ENCODE results near the gene PKN1. TPM values are rescaled to one million over a fixed set of nuclear protein-coding genes. Genes with fewer than 3 reads are reported as not detected.
"Not testable (repeated sequence)": the region's sequence is repeated elsewhere in the genome, so short reads cannot be mapped to it uniquely, and the experiment has no call there.

Gene PKN1
- total and polyA plus RNA-seq, 9 of the 15 experiments (the other 6 are each of a cell fraction or from before 2014, with no cell fraction given): 0.30 to 228 (median 77.5) TPM

DNA sequence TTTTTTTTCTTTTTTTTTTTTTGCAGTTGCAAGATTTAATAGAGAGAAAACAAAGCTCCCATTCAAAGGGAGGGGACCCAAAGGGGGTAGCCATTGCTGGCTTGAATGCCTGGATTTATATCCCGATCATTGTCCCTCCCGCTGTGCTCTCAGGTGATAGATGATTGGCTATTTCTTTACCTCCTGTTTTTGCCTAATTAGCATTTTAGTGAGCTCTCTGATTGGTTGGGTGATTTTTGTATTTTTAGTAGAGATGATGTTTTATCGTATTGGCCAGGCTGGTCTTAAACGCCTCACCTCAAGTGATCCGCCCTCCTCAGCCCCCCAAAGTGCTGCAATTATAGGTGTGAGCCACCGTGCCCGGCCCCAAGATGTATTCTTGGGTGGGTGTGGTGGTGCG is 71.5 kb downstream of the PKN1 start:
- H3K27ac ChIP-seq (ENCODE audit: extremely low read depth, low read depth, low read length); H3K27me3 ChIP-seq (ENCODE audit: control insufficient read depth in 2 of 2, insufficient read depth in 2 of 2, low read length in 2 of 2); ATAC-seq; BruUV-seq (replicated peaks); H3K9me1 ChIP-seq (ENCODE audit: control insufficient read depth, insufficient read depth, low read length); H3K79me2 ChIP-seq (ENCODE audit: control insufficient read depth, insufficient read depth, low read length); H3K36me3 ChIP-seq (ENCODE audit: control insufficient read depth, insufficient read depth, low read length); H4K20me1 ChIP-seq (replicated peaks; ENCODE audit: control insufficient read depth, insufficient read depth, low read length); FAIRE-seq; CTCF ChIA-PET (ENCODE audit: low intra/inter-chr PET ratio); H3K9me3 ChIP-seq (replicated peaks; ENCODE audit: control insufficient read depth, insufficient read depth, low read depth, low read length); DNase-seq (ENCODE audit: extremely low read depth in 1 of 4, low spot score in 3 of 4); H3K4me2 ChIP-seq (ENCODE audit: insufficient read depth, low read length); H2AFZ ChIP-seq (ENCODE audit: low read depth, low read length); H3K9ac ChIP-seq (ENCODE audit: insufficient read depth in 1 of 2, low read depth in 2 of 2, low read length in 2 of 2); intact Hi-C loops (cut with micrococcal nuclease); H3K4me3 ChIP-seq; in situ Hi-C loops (cut with MboI): not testable (repeated sequence)
- H3K4me1 ChIP-seq (replicated peaks in 1 of 2; ENCODE audit: control insufficient read depth in 2 of 2, insufficient read depth in 2 of 2, low read length in 2 of 2): peaks cover 18% of the 10 kb centered on the region in 2 experiments; a peak in 4 of 5 replicates
- WGBS (ENCODE audit: insufficient coverage, low coverage, missing lambda C conversion rate): 49% methylated on average over 8 of the region's 8 CpGs
- TF ChIP-seq ZNF316 (IDR thresholded peaks at IDR 0.05) (peak; percentile 77), C11orf30 (IDR thresholded peaks at IDR 0.05; ENCODE audit: low read depth) (peak; percentile 63)
- POLR2A ChIA-PET: interaction anchor here (0.6 to 7.5 kb wide), 2 partner anchors 12 to 120 kb away, joined by 3 to 70 read pairs; partner anchors contain the start of gene DNAJB1

DNA sequence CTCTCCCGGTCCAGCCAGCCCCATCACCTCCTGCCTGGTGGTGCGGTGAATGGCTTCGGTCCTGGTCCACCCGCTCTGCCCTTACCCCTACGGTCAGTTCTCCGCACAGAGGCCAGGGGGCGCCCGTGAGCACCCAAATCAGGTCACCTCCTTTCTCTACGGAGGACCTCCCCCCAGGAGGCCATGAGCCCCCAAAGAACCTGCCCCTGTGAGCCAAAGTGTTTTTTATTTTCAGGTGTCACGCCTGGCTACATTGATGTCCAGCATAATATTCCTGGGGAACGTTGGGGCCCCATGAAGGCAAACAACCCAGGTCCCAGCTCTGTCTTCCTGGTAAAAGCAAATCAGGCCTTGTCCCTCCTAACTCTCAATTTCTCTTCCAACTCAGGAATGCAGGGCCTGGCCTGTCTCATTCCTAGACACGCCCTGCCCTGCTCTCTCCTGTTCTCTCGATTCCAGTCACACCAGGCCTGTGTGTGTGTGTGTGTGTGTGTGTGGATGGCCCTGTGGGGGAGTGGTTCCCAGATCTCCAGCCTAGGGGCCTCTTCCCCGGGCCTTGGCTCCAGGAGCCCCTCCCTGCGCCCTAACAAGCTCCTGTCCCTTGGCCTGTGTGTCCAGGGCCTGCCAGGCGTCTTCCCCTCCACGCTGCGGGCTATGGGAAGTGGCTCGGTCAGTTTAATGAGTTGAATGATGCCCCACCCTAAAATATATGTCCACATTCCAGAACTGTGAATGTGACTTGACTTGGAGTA is 72.6 kb downstream of the PKN1 start:
- FAIRE-seq (peak; percentile 75), ATAC-seq (peak; percentile 91), DNase-seq (ENCODE audit: extremely low read depth in 1 of 4, low spot score in 3 of 4) (peak; percentile 80 to 87 (median 84))
- no peaks in the 10 kb centered on the region for H3K27me3 ChIP-seq (ENCODE audit: control insufficient read depth in 2 of 2, insufficient read depth in 2 of 2, low read length in 2 of 2)
- H3K79me2 ChIP-seq (ENCODE audit: control insufficient read depth, insufficient read depth, low read length): no peaks in the 10 kb centered on the region
- peaks cover 22 to 26% of the 10 kb centered on the region in 2 experiments for H3K4me1 ChIP-seq (replicated peaks in 1 of 2; ENCODE audit: control insufficient read depth in 2 of 2, insufficient read depth in 2 of 2, low read length in 2 of 2)
- H3K4me3 ChIP-seq: no peak overlapping the region
- peak overlapping the region; percentile 58 for H3K4me2 ChIP-seq (ENCODE audit: insufficient read depth, low read length)
- POLR2A ChIA-PET: interaction anchor here (0.6 to 7.5 kb wide), 4 partner anchors 8 to 121 kb away, joined by 3 to 70 read pairs (median 7); partner anchors contain the start of gene DNAJB1
- peak overlapping the region; percentile 60 for H2AFZ ChIP-seq (ENCODE audit: low read depth, low read length)
- no peaks in the 10 kb centered on the region for H3K9me3 ChIP-seq (replicated peaks; ENCODE audit: control insufficient read depth, insufficient read depth, low read depth, low read length)
- intact Hi-C loops (cut with micrococcal nuclease) (loop anchor here (1.0 kb wide), 1 partner anchor 46 kb away; no protein-coding TSS in a partner anchor), in situ Hi-C loops (cut with MboI) (no loop called here)
- peak overlapping the region in 1 of 2 experiments; percentile 32; a peak in 1 of 4 replicates for H3K9ac ChIP-seq (ENCODE audit: insufficient read depth in 1 of 2, low read depth in 2 of 2, low read length in 2 of 2)
- CTCF ChIA-PET (ENCODE audit: low intra/inter-chr PET ratio): interaction anchor here (0.6 to 1.6 kb wide), 3 partner anchors 11 to 224 kb away, joined by 3 to 6 read pairs (median 3); no protein-coding TSS in a partner anchor
- no TSS peak for BruUV-seq (replicated peaks)
- H3K9me1 ChIP-seq (ENCODE audit: control insufficient read depth, insufficient read depth, low read length): no peaks in the 10 kb centered on the region
- H3K27ac ChIP-seq (ENCODE audit: extremely low read depth, low read depth, low read length): no peak overlapping the region; the same call in 2 of the 3 replicates
- no peaks in the 10 kb centered on the region for H3K36me3 ChIP-seq (ENCODE audit: control insufficient read depth, insufficient read depth, low read length)
- WGBS (ENCODE audit: insufficient coverage, low coverage, missing lambda C conversion rate): 21% methylated on average over 19 of the region's 19 CpGs
- H4K20me1 ChIP-seq (replicated peaks; ENCODE audit: control insufficient read depth, insufficient read depth, low read length): no peaks in the 10 kb centered on the region; the same call in 1 of the 2 replicates
- no peak for TF ChIP-seq ZC3H4 (CRISPR knock-in tag; IDR thresholded peaks at IDR 0.05; ENCODE audit: borderline replicate concordance)
- no peak for TF ChIP-seq RHOXF2B (CRISPR knock-in tag; conservative IDR thresholded peaks at IDR 0.05)
- TF ChIP-seq ZNF23 (CRISPR knock-in tag; IDR thresholded peaks at IDR 0.05): no peak
- no peak for TF ChIP-seq ZBTB17 (CRISPR knock-in tag; IDR thresholded peaks at IDR 0.05)
- TF ChIP-seq, protein P1, sequence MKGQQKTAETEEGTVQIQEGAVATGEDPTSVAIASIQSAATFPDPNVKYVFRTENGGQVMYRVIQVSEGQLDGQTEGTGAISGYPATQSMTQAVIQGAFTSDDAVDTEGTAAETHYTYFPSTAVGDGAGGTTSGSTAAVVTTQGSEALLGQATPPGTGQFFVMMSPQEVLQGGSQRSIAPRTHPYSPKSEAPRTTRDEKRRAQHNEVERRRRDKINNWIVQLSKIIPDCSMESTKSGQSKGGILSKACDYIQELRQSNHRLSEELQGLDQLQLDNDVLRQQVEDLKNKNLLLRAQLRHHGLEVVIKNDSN (CRISPR knock-in tag; IDR thresholded peaks at IDR 0.05): no peak
- TF ChIP-seq, protein P2, sequence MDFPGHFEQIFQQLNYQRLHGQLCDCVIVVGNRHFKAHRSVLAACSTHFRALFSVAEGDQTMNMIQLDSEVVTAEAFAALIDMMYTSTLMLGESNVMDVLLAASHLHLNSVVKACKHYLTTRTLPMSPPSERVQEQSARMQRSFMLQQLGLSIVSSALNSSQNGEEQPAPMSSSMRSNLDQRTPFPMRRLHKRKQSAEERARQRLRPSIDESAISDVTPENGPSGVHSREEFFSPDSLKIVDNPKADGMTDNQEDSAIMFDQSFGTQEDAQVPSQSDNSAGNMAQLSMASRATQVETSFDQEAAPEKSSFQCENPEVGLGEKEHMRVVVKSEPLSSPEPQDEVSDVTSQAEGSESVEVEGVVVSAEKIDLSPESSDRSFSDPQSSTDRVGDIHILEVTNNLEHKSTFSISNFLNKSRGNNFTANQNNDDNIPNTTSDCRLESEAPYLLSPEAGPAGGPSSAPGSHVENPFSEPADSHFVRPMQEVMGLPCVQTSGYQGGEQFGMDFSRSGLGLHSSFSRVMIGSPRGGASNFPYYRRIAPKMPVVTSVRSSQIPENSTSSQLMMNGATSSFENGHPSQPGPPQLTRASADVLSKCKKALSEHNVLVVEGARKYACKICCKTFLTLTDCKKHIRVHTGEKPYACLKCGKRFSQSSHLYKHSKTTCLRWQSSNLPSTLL (IDR thresholded peaks at IDR 0.05): no peak
- TF ChIP-seq ELF1 (tag; IDR thresholded peaks at IDR 0.05): no peak
- no peak for TF ChIP-seq TCFL5 (CRISPR knock-in tag; conservative IDR thresholded peaks at IDR 0.05)
- no peak for TF ChIP-seq DACH1 (IDR thresholded peaks at IDR 0.05; ENCODE audit: partially characterized antibody)
- no peak for TF ChIP-seq ZNF354B (CRISPR knock-in tag; IDR thresholded peaks at IDR 0.05)
- TF ChIP-seq SMARCE1 (IDR thresholded peaks at IDR 0.05): no peak
- TF ChIP-seq ZBTB7A (IDR thresholded peaks at IDR 0.05; ENCODE audit: borderline replicate concordance, control insufficient read depth, low read depth, low read length): peak; percentile 50; the same call in 1 of the 2 replicates
